HepG2 (cell line): ENCODE results near the gene TRIM28. TPM values are rescaled to one million over a fixed set of nuclear protein-coding genes. Genes with fewer than 3 reads are reported as not detected.
A peak's percentile ranks its signal among the peaks of the same experiment; 100 is the strongest.

ENCODE experiments used
- ELF4 ChIP-seq: sonication (generic); formaldehyde crosslinking; IDR thresholded peaks from 2 replicates; pipeline ENCODE4 v1.5.0; 2020; ENCODE audit warnings: missing genetic modification reagents, mild to moderate bottlenecking, moderate library complexity, borderline replicate concordance
- HHEX ChIP-seq: IDR thresholded peaks from 2 replicates; pipeline ENCODE4 v1.6.1; 2016; ENCODE audit warnings: control low read depth
- HMGXB4 ChIP-seq, 2 experiments: sonication (generic) in 1 of 2; formaldehyde crosslinking in 1 of 2; IDR thresholded peaks; 2 replicates each; pipeline versions ENCODE4 v1.4.0 to v1.6.1; 2018 to 2020; ENCODE audit warnings: missing genetic modification reagents in 2 of 2, borderline replicate concordance in 1 of 2, low read depth in 1 of 2, mild to moderate bottlenecking in 1 of 2, missing biosample characterization in 1 of 2
- HNRNPUL1 ChIP-seq: fragments of 200-400 bp; formaldehyde crosslinking; IDR thresholded peaks from 2 replicates; pipeline ENCODE4 v1.6.1; 2017; ENCODE audit warnings: low read depth, mild to moderate bottlenecking, low read length, moderate library complexity
- KDM3A ChIP-seq: IDR thresholded peaks from 2 replicates; pipeline ENCODE4 v1.6.1; 2018; ENCODE audit warnings: low read depth, missing compliant biosample characterization
- NAIF1 ChIP-seq: sonication (generic); formaldehyde crosslinking; IDR thresholded peaks from 2 replicates; pipeline ENCODE4 v1.5.0; 2020; ENCODE audit warnings: mild to moderate bottlenecking, missing genetic modification reagents, borderline replicate concordance
- NKX3-1 ChIP-seq: sonication (generic); formaldehyde crosslinking; IDR thresholded peaks from 2 replicates; pipeline ENCODE4 v1.5.0; 2020; ENCODE audit warnings: missing genetic modification reagents
- POLR2A ChIP-seq, 2 experiments: IDR thresholded peaks; 2 replicates each; pipeline ENCODE4 v1.6.1; 2011; ENCODE audit warnings: low read depth in 2 of 2, low read length in 2 of 2, mild to moderate bottlenecking in 1 of 2, moderate library complexity in 1 of 2; ENCODE audit not compliant: insufficient read depth in 1 of 2
- RORA ChIP-seq: sonication (generic); formaldehyde crosslinking; IDR thresholded peaks from 2 replicates; pipeline ENCODE4 v1.5.0; 2020; ENCODE audit warnings: mild to moderate bottlenecking, missing genetic modification reagents, moderate library complexity
- SMAD1 ChIP-seq: sonication (generic); formaldehyde crosslinking; IDR thresholded peaks from 2 replicates; pipeline ENCODE4 v1.4.0; 2020; ENCODE audit warnings: missing genetic modification reagents, low read depth, mild to moderate bottlenecking, borderline replicate concordance
- SP5 ChIP-seq: IDR thresholded peaks from 2 replicates; pipeline ENCODE4 v1.6.1; 2016; ENCODE audit warnings: low read depth, borderline replicate concordance
- TGIF2 ChIP-seq: IDR thresholded peaks from 2 replicates; pipeline ENCODE4 v1.6.1; 2016; ENCODE audit warnings: control low read depth, missing compliant biosample characterization
- ZFYVE20 ChIP-seq: sonication (generic); formaldehyde crosslinking; IDR thresholded peaks from 2 replicates; pipeline ENCODE4 v1.8.0; 2023; ENCODE audit warnings: low read depth, mild to moderate bottlenecking, moderate library complexity, missing genetic modification reagents, borderline replicate concordance
- ZNF142 ChIP-seq: sonication (generic); formaldehyde crosslinking; IDR thresholded peaks from 2 replicates; pipeline ENCODE4 v1.4.0; 2020; ENCODE audit warnings: missing genetic modification reagents
- ZNF337 ChIP-seq: sonication (generic); formaldehyde crosslinking; IDR thresholded peaks from 2 replicates; pipeline ENCODE4 v1.5.1; 2020; ENCODE audit warnings: missing genetic modification reagents, low read depth, mild to moderate bottlenecking, borderline replicate concordance
- ZNF431 ChIP-seq: sonication (generic); formaldehyde crosslinking; IDR thresholded peaks from 2 replicates; pipeline ENCODE4 v1.9.0; 2022; ENCODE audit warnings: missing genetic modification reagents, low read depth, mild to moderate bottlenecking, borderline replicate concordance
- ZNF570 ChIP-seq: sonication (generic); formaldehyde crosslinking; IDR thresholded peaks from 2 replicates; pipeline ENCODE4 v1.4.0; 2020; ENCODE audit warnings: mild to moderate bottlenecking, missing genetic modification reagents, borderline replicate concordance
- ZNF766 ChIP-seq: sonication (generic); formaldehyde crosslinking; IDR thresholded peaks from 2 replicates; pipeline ENCODE4 v1.5.0; 2020; ENCODE audit warnings: missing genetic modification reagents, borderline replicate concordance
- polyA plus RNA-seq, 8 experiments: library from polyadenylated mRNA; depleted of rRNA in 3 of 8; stranded (reverse) in 7 of 8; unstranded in 1 of 8; fragments of >200 nt; fragmentation: Illumina TruSeq in 4 of 8; extraction: Trizol in 4 of 8; gene quantifications; 2 replicates each; pipeline versions ENCODE4 v1.2.1 to v1.2.3, GENCODE V29; 2011 to 2016; ENCODE audit warnings: low read depth in 4 of 8, missing spikeins in 1 of 8, mixed read lengths in 1 of 8; ENCODE audit not compliant: insufficient read depth in 1 of 8
- total RNA-seq, 5 experiments: library from RNA; depleted of rRNA; stranded (reverse); fragments of >200 nt; fragmentation: Illumina TruSeq; extraction: Trizol; gene quantifications; 2 replicates each; pipeline ENCODE4 v1.2.3, GENCODE V29; 2016; ENCODE audit warnings: low read depth in 1 of 5
- TF ChIP-seq, protein P1 (sequence below): sonication (generic); formaldehyde crosslinking; IDR thresholded peaks from 2 replicates; pipeline ENCODE4 v1.4.0; 2020; ENCODE audit warnings: missing genetic modification reagents
- TF ChIP-seq, protein P2 (sequence below): IDR thresholded peaks from 2 replicates; pipeline ENCODE4 v1.6.1; 2016; ENCODE audit warnings: missing compliant biosample characterization, missing genetic modification reagents, borderline replicate concordance

The TRIM28 gene
- total and polyA plus RNA-seq, 2 of the 13 experiments (the other 11 are each of a cell fraction or from before 2014, with no cell fraction given) = 361 to 439 TPM

- TF ChIP-seq ZNF337 (no peak), HNRNPUL1 (no peak), ELF4 (CRISPR knock-in tag) (no peak), NKX3-1 (CRISPR knock-in tag) (peak; percentile 69; the same call in 1 of the 2 replicates), TGIF2 (no peak), SMAD1 (CRISPR knock-in tag) (0 out of 2 replicates have a peak, but pooled peaks have one; percentile 18), ZNF766 (no peak), RORA (CRISPR knock-in tag) (no peak), ZFYVE20 (no peak), POLR2A (IDR thresholded peaks at IDR 0.05; ENCODE audit: insufficient read depth in 1 of 2, low read depth in 2 of 2, low read length in 2 of 2) (peak in 1 of 2 experiments; percentile 16; a peak in 1 of 4 replicates), ZNF142 (CRISPR knock-in tag) (0 out of 2 replicates have a peak, but pooled peaks have one; percentile 10), SP5 (CRISPR knock-in tag) (0 out of 2 replicates have a peak, but pooled peaks have one; percentile 8), HHEX (CRISPR knock-in tag) (no peak), KDM3A (CRISPR knock-in tag) (no peak), HMGXB4 (CRISPR knock-in tag; IDR thresholded peaks at IDR 0.05; ENCODE audit: borderline replicate concordance in 1 of 2, low read depth in 1 of 2) (peak in 1 of 2 experiments; percentile 69; a peak in 1 of 4 replicates), ZNF431 (CRISPR knock-in tag) (no peak), NAIF1 (CRISPR knock-in tag) (0 out of 2 replicates have a peak, but pooled peaks have one; percentile 6), ZNF570 (CRISPR knock-in tag) (no peak)
- TF ChIP-seq, protein P1, sequence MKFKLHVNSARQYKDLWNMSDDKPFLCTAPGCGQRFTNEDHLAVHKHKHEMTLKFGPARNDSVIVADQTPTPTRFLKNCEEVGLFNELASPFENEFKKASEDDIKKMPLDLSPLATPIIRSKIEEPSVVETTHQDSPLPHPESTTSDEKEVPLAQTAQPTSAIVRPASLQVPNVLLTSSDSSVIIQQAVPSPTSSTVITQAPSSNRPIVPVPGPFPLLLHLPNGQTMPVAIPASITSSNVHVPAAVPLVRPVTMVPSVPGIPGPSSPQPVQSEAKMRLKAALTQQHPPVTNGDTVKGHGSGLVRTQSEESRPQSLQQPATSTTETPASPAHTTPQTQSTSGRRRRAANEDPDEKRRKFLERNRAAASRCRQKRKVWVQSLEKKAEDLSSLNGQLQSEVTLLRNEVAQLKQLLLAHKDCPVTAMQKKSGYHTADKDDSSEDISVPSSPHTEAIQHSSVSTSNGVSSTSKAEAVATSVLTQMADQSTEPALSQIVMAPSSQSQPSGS (CRISPR knock-in tag) = no peak
- TF ChIP-seq, protein P2, sequence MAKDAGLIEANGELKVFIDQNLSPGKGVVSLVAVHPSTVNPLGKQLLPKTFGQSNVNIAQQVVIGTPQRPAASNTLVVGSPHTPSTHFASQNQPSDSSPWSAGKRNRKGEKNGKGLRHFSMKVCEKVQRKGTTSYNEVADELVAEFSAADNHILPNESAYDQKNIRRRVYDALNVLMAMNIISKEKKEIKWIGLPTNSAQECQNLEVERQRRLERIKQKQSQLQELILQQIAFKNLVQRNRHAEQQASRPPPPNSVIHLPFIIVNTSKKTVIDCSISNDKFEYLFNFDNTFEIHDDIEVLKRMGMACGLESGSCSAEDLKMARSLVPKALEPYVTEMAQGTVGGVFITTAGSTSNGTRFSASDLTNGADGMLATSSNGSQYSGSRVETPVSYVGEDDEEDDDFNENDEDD (CRISPR knock-in tag) = peak; percentile 52; the same call in 1 of the 2 replicates
Observed at GRCh38 chr19:58519087-58519354, 24.8 kb upstream of the TRIM28 start (continued).
